ENCODE measurements around the gene CEACAM1. TPM values are rescaled to one million over a fixed set of nuclear protein-coding genes. Genes with fewer than 3 reads are reported as not detected.

The CEACAM1 gene
- total and polyA plus RNA-seq, 9 of the 15 experiments (the other 6 are each of a cell fraction or from before 2014, with no cell fraction given), result 0.04 to 0.16 (median 0.10) TPM; not detected in 1

GRCh38 chr19:42471554-42472249, 56.6 kb downstream of the CEACAM1 start (continued):
- TF ChIP-seq MGA (IDR thresholded peaks at IDR 0.05) (no peak), HMGN3 (IDR thresholded peaks at IDR 0.05; ENCODE audit: borderline replicate concordance, extremely low read depth, insufficient read length, low read depth, low read length) (no peak), CCAR2 (IDR thresholded peaks at IDR 0.05; ENCODE audit: low read depth, low read length) (no peak), EP300 (IDR thresholded peaks at IDR 0.05; ENCODE audit: low read length) (no peak), MBD1 (CRISPR knock-in tag; IDR thresholded peaks at IDR 0.05) (no peak), ZNF444 (CRISPR knock-in tag; IDR thresholded peaks at IDR 0.05) (no peak), ZBTB33 (CRISPR knock-in tag; IDR thresholded peaks at IDR 0.05) (no peak), HNRNPK (IDR thresholded peaks at IDR 0.05; ENCODE audit: low read depth, low read length, poor library complexity, severe bottlenecking) (no peak), MTA2 (IDR thresholded peaks at IDR 0.05; ENCODE audit: low read depth) (no peak), POLR2A (conservative IDR thresholded peaks at IDR 0.05) (no peak)

All from K562 (cell line).